HG02938 (cell line): Measurements from ENCODE around the gene TULP4.
"Not testable (repeated sequence)": the region's sequence is repeated elsewhere in the genome, so short reads cannot be mapped to it uniquely, and the experiment has no call there.

ENCODE experiments used
- ATAC-seq: cut with Tn5 transposase; IDR thresholded peaks from one replicate; pipeline ENCODE4 v1.9.1; 2021; ENCODE audit warnings: mild to moderate bottlenecking, moderate library complexity; ENCODE audit not compliant: unreplicated experiment

Gene TULP4

GRCh38 chr6:158324136-158324535, 11.9 kb downstream of the TULP4 start:
- ATAC-seq = no peak

- no peak for ATAC-seq
Observed at GRCh38 chr6:158327211-158327610, 14.9 kb downstream of the TULP4 start.

GRCh38 chr6:158328952-158329351, 16.7 kb downstream of the TULP4 start:
- ATAC-seq = no peak

GRCh38 chr6:158329531-158329930, 17.3 kb downstream of the TULP4 start:
- no peak for ATAC-seq

GRCh38 chr6:158330016-158330415, 17.8 kb downstream of the TULP4 start:
- ATAC-seq = no peak

- no peak for ATAC-seq
Observed at GRCh38 chr6:158332237-158332636, 20.0 kb downstream of the TULP4 start.

- no peak for ATAC-seq
Observed at GRCh38 chr6:158333094-158333493, 20.8 kb downstream of the TULP4 start.

- ATAC-seq = no peak
Observed at GRCh38 chr6:158334534-158334933, 22.3 kb downstream of the TULP4 start.

GRCh38 chr6:158337332-158337731, 25.1 kb downstream of the TULP4 start:
- no peak for ATAC-seq

- no peak for ATAC-seq
Observed at GRCh38 chr6:158338311-158339112, 26.2 kb downstream of the TULP4 start.

GRCh38 chr6:158339197-158339596, 26.9 kb downstream of the TULP4 start:
- not testable (repeated sequence) for ATAC-seq

GRCh38 chr6:158340252-158340651, 28.0 kb downstream of the TULP4 start:
- ATAC-seq = no peak

GRCh38 chr6:158344534-158344933, 32.3 kb downstream of the TULP4 start:
- ATAC-seq = peak; percentile 77

GRCh38 chr6:158345444-158345843, 33.2 kb downstream of the TULP4 start:
- not testable (repeated sequence) for ATAC-seq

- no peak for ATAC-seq
Observed at GRCh38 chr6:158347335-158347734, 35.1 kb downstream of the TULP4 start.

GRCh38 chr6:158348737-158349504, 36.7 kb downstream of the TULP4 start:
- ATAC-seq = not testable (repeated sequence)

- not testable (repeated sequence) for ATAC-seq
Observed at GRCh38 chr6:158349505-158350275, 37.4 kb downstream of the TULP4 start.

- ATAC-seq = not testable (repeated sequence)
Observed at GRCh38 chr6:158350731-158351130, 38.5 kb downstream of the TULP4 start.

GRCh38 chr6:158353883-158354877, 41.9 kb downstream of the TULP4 start:
- no peak for ATAC-seq
